Measurements from ENCODE around the gene DNAAF1.

DNAAF1 gene

GRCh38 chr16:84124257-84125073 is 20.6 kb upstream of the DNAAF1 start:
- DNase-seq = no peak

GRCh38 chr16:84131117-84131516 is 14.0 kb upstream of the DNAAF1 start:
- no peak for DNase-seq

GRCh38 chr16:84132527-84133285 is 12.4 kb upstream of the DNAAF1 start:
- no peak for DNase-seq

GRCh38 chr16:84136331-84137125 is 8.6 kb upstream of the DNAAF1 start:
- DNase-seq = no peak

GRCh38 chr16:84137287-84137686 is 7.8 kb upstream of the DNAAF1 start:
- DNase-seq = no peak

- no peak for DNase-seq
These were observed 7.2 kb upstream of the DNAAF1 start for GRCh38 chr16:84137769-84138357.

- no peak for DNase-seq
These were observed 6.6 kb upstream of the DNAAF1 start for GRCh38 chr16:84138500-84138823.

- DNase-seq = no peak
These were observed 6.1 kb upstream of the DNAAF1 start for GRCh38 chr16:84138824-84139627.

GRCh38 chr16:84139628-84140258 is 5.4 kb upstream of the DNAAF1 start:
- no peak for DNase-seq

- no peak for DNase-seq
These were observed 3.9 kb upstream of the DNAAF1 start for GRCh38 chr16:84141143-84141670.

- DNase-seq = no peak
These were observed 2.0 kb upstream of the DNAAF1 start for GRCh38 chr16:84143081-84143480.

GRCh38 chr16:84143784-84144199 is 1.3 kb upstream of the DNAAF1 start:
- DNase-seq = no peak

- no peak for DNase-seq
These were observed 774 bp upstream of the DNAAF1 start for GRCh38 chr16:84144209-84144858.

GRCh38 chr16:84150926-84151325 is 5.8 kb downstream of the DNAAF1 start:
- no peak for DNase-seq

- no peak for DNase-seq
These were observed 8.6 kb downstream of the DNAAF1 start for GRCh38 chr16:84153660-84154214.

- DNase-seq = no peak
These were observed 10.1 kb downstream of the DNAAF1 start for GRCh38 chr16:84155226-84155625.

GRCh38 chr16:84155771-84156170 is 10.7 kb downstream of the DNAAF1 start:
- DNase-seq = no peak

GRCh38 chr16:84156342-84156784 is 11.3 kb downstream of the DNAAF1 start:
- no peak for DNase-seq

GRCh38 chr16:84159007-84159406 is 13.9 kb downstream of the DNAAF1 start:
- no peak for DNase-seq

GRCh38 chr16:84159800-84160199 is 14.7 kb downstream of the DNAAF1 start:
- no peak for DNase-seq

GRCh38 chr16:84161037-84161436 is 15.9 kb downstream of the DNAAF1 start:
- no peak for DNase-seq
